Suprapubic skin (tissue), 3 donors: ENCODE measurements around the gene ARL14EP.

ENCODE experiments used
- CTCF ChIP-seq, 2 donors: fragments of 200-600 bp in 1 of 2; fragments of 450-650 bp in 1 of 2; sonication (generic) in 1 of 2; IDR thresholded peaks; one replicate each; pipeline ENCODE4 v1.5.1; 2016 to 2019; ENCODE audit warnings: antibody characterized with exemption in 2 of 2, mild to moderate bottlenecking in 1 of 2, moderate library complexity in 1 of 2
- POLR2AphosphoS5 ChIP-seq, 3 donors: sonication (generic); formaldehyde crosslinking; IDR thresholded peaks; one replicate each; pipeline ENCODE4 v1.6.1; 2017; ENCODE audit warnings: antibody characterized with exemption in 3 of 3

GRCh38 chr11:30304620-30305019 lies 18.3 kb upstream of the ARL14EP start:
- TF ChIP-seq CTCF (IDR thresholded peaks at IDR 0.05) (no peak), POLR2AphosphoS5 (IDR thresholded peaks at IDR 0.05) (no peak)
